ENCODE results near the gene ABCC8. TPM values are rescaled to one million over a fixed set of nuclear protein-coding genes. Genes with fewer than 3 reads are reported as not detected.

The ABCC8 gene
- total and polyA plus RNA-seq, 5 donors from 2014 or later, result not detected

GRCh38 chr11:17490232-17490631 is 13.6 kb upstream of the ABCC8 start:
- Mint-ChIP-seq H3K27ac (no peak overlapping the region), H3K9me3 (peaks cover 0 to 2% (median 0%) of the 10 kb centered on the region in 7 donors), H3K4me1 (no peaks in the 10 kb centered on the region), H3K4me3 (no peak overlapping the region), H3K27me3 (peaks cover 15% of the 10 kb centered on the region), H3K36me3 (no peaks in the 10 kb centered on the region)
- no peaks in the 10 kb centered on the region for H3K36me3 ChIP-seq (ENCODE audit: control insufficient read depth, insufficient read depth, low read length)
- H3K27ac ChIP-seq (ENCODE audit: insufficient read depth, low read length, poor library complexity, severe bottlenecking), result no peak overlapping the region
- H3K4me1 ChIP-seq (ENCODE audit: control insufficient read depth, insufficient read depth, low read length, poor library complexity, severe bottlenecking), result no peaks in the 10 kb centered on the region
- H3K9me3 ChIP-seq (ENCODE audit: control insufficient read depth in 2 of 2, low read length in 2 of 2), result no peaks in the 10 kb centered on the region
- DNase-seq, result no peak
- no peaks in the 10 kb centered on the region for H3K27me3 ChIP-seq (ENCODE audit: control insufficient read depth, insufficient read depth, low read length)
- ATAC-seq (ENCODE audit: low read depth in 2 of 2), result no peak
- H3K4me3 ChIP-seq (ENCODE audit: low read depth, low read length), result no peak overlapping the region

- Mint-ChIP-seq H3K27me3 (peaks cover 15% of the 10 kb centered on the region), H3K4me3 (no peak overlapping the region), H3K4me1 (no peaks in the 10 kb centered on the region), H3K27ac (no peak overlapping the region), H3K36me3 (no peaks in the 10 kb centered on the region), H3K9me3 (peaks cover 0 to 2% (median 0%) of the 10 kb centered on the region in 7 donors)
- no peak for DNase-seq
- no peaks in the 10 kb centered on the region for H3K36me3 ChIP-seq (ENCODE audit: control insufficient read depth, insufficient read depth, low read length)
- H3K27ac ChIP-seq (ENCODE audit: insufficient read depth, low read length, poor library complexity, severe bottlenecking), result no peak overlapping the region
- no peaks in the 10 kb centered on the region for H3K27me3 ChIP-seq (ENCODE audit: control insufficient read depth, insufficient read depth, low read length)
- no peaks in the 10 kb centered on the region for H3K4me1 ChIP-seq (ENCODE audit: control insufficient read depth, insufficient read depth, low read length, poor library complexity, severe bottlenecking)
- H3K9me3 ChIP-seq (ENCODE audit: control insufficient read depth in 2 of 2, low read length in 2 of 2), result no peaks in the 10 kb centered on the region
- ATAC-seq (ENCODE audit: low read depth in 2 of 2), result no peak
- H3K4me3 ChIP-seq (ENCODE audit: low read depth, low read length), result no peak overlapping the region
Observed at GRCh38 chr11:17489751-17490150, 13.1 kb upstream of the ABCC8 start.

- DNase-seq (no peak), ATAC-seq (ENCODE audit: low read depth in 2 of 2) (no peak)
- Histone ChIP-seq H3K36me3 (ENCODE audit: control insufficient read depth, insufficient read depth, low read length) (no peaks in the 10 kb centered on the region), H3K27ac (ENCODE audit: insufficient read depth, low read length, poor library complexity, severe bottlenecking) (no peak overlapping the region), H3K9me3 (ENCODE audit: control insufficient read depth in 2 of 2, low read length in 2 of 2) (peaks cover 0 to under 1% of the 10 kb centered on the region in 2 experiments), H3K4me3 (ENCODE audit: low read depth, low read length) (no peak overlapping the region), H3K27me3 (ENCODE audit: control insufficient read depth, insufficient read depth, low read length) (no peaks in the 10 kb centered on the region), H3K4me1 (ENCODE audit: control insufficient read depth, insufficient read depth, low read length, poor library complexity, severe bottlenecking) (no peaks in the 10 kb centered on the region)
- H3K9me3 Mint-ChIP-seq, result peaks cover 0 to 6% (median 3%) of the 10 kb centered on the region in 7 donors
- H3K27ac Mint-ChIP-seq, result no peak overlapping the region
- H3K4me3 Mint-ChIP-seq, result no peak overlapping the region
- peaks cover 15% of the 10 kb centered on the region for H3K27me3 Mint-ChIP-seq
- no peaks in the 10 kb centered on the region for H3K36me3 Mint-ChIP-seq
- H3K4me1 Mint-ChIP-seq, result no peaks in the 10 kb centered on the region
Observed at GRCh38 chr11:17488563-17488962, 11.9 kb upstream of the ABCC8 start.

GRCh38 chr11:17486646-17487045 is 10.0 kb upstream of the ABCC8 start:
- Mint-ChIP-seq H3K27me3 (peaks cover 15% of the 10 kb centered on the region), H3K9me3 (peaks cover 0 to 8% (median 3%) of the 10 kb centered on the region in 7 donors), H3K4me3 (no peak overlapping the region), H3K36me3 (no peaks in the 10 kb centered on the region), H3K27ac (no peak overlapping the region), H3K4me1 (no peaks in the 10 kb centered on the region)
- H3K27ac ChIP-seq (ENCODE audit: insufficient read depth, low read length, poor library complexity, severe bottlenecking), result no peak overlapping the region
- no peaks in the 10 kb centered on the region for H3K36me3 ChIP-seq (ENCODE audit: control insufficient read depth, insufficient read depth, low read length)
- no peak overlapping the region for H3K4me3 ChIP-seq (ENCODE audit: low read depth, low read length)
- no peaks in the 10 kb centered on the region for H3K27me3 ChIP-seq (ENCODE audit: control insufficient read depth, insufficient read depth, low read length)
- DNase-seq, result no peak
- H3K4me1 ChIP-seq (ENCODE audit: control insufficient read depth, insufficient read depth, low read length, poor library complexity, severe bottlenecking), result no peaks in the 10 kb centered on the region
- H3K9me3 ChIP-seq (ENCODE audit: control insufficient read depth in 2 of 2, low read length in 2 of 2), result peaks cover 0 to 2% of the 10 kb centered on the region in 2 experiments
- no peak for ATAC-seq (ENCODE audit: low read depth in 2 of 2)

GRCh38 chr11:17483505-17483904 is 6.9 kb upstream of the ABCC8 start:
- Histone ChIP-seq H3K36me3 (ENCODE audit: control insufficient read depth, insufficient read depth, low read length) (no peaks in the 10 kb centered on the region), H3K4me3 (ENCODE audit: low read depth, low read length) (no peak overlapping the region), H3K9me3 (ENCODE audit: control insufficient read depth in 2 of 2, low read length in 2 of 2) (peaks cover 0 to 2% of the 10 kb centered on the region in 2 experiments), H3K27ac (ENCODE audit: insufficient read depth, low read length, poor library complexity, severe bottlenecking) (no peak overlapping the region), H3K4me1 (ENCODE audit: control insufficient read depth, insufficient read depth, low read length, poor library complexity, severe bottlenecking) (no peaks in the 10 kb centered on the region), H3K27me3 (ENCODE audit: control insufficient read depth, insufficient read depth, low read length) (peaks cover 5% of the 10 kb centered on the region)
- H3K4me1 Mint-ChIP-seq, result no peaks in the 10 kb centered on the region
- H3K36me3 Mint-ChIP-seq, result no peaks in the 10 kb centered on the region
- peaks cover 0 to 8% (median 3%) of the 10 kb centered on the region in 7 donors for H3K9me3 Mint-ChIP-seq
- H3K4me3 Mint-ChIP-seq, result no peak overlapping the region
- DNase-seq (no peak), ATAC-seq (ENCODE audit: low read depth in 2 of 2) (no peak)
- H3K27ac Mint-ChIP-seq, result no peak overlapping the region
- H3K27me3 Mint-ChIP-seq, result peaks cover 16% of the 10 kb centered on the region

GRCh38 chr11:17481905-17482304 is 5.3 kb upstream of the ABCC8 start:
- Mint-ChIP-seq H3K9me3 (peaks cover 0 to 8% (median 3%) of the 10 kb centered on the region in 7 donors), H3K4me3 (no peak overlapping the region), H3K27me3 (peaks cover 27% of the 10 kb centered on the region), H3K4me1 (no peaks in the 10 kb centered on the region), H3K27ac (no peak overlapping the region), H3K36me3 (no peaks in the 10 kb centered on the region)
- Histone ChIP-seq H3K27ac (ENCODE audit: insufficient read depth, low read length, poor library complexity, severe bottlenecking) (no peak overlapping the region), H3K27me3 (ENCODE audit: control insufficient read depth, insufficient read depth, low read length) (peaks cover 5% of the 10 kb centered on the region), H3K4me3 (ENCODE audit: low read depth, low read length) (no peak overlapping the region), H3K4me1 (ENCODE audit: control insufficient read depth, insufficient read depth, low read length, poor library complexity, severe bottlenecking) (no peaks in the 10 kb centered on the region), H3K36me3 (ENCODE audit: control insufficient read depth, insufficient read depth, low read length) (no peaks in the 10 kb centered on the region), H3K9me3 (ENCODE audit: control insufficient read depth in 2 of 2, low read length in 2 of 2) (peaks cover 0 to 2% of the 10 kb centered on the region in 2 experiments)
- DNase-seq (no peak), ATAC-seq (ENCODE audit: low read depth in 2 of 2) (no peak)

GRCh38 chr11:17479284-17480214 is 2.9 kb upstream of the ABCC8 start:
- Mint-ChIP-seq H3K27ac (no peak overlapping the region), H3K4me3 (no peak overlapping the region), H3K27me3 (peaks cover 39% of the 10 kb centered on the region), H3K9me3 (peaks cover 0 to 8% (median 3%) of the 10 kb centered on the region in 7 donors), H3K4me1 (peaks cover 0 to 5% (median 0%) of the 10 kb centered on the region in 4 donors), H3K36me3 (no peaks in the 10 kb centered on the region)
- H3K27me3 ChIP-seq (ENCODE audit: control insufficient read depth, insufficient read depth, low read length), result peaks cover 8% of the 10 kb centered on the region
- ATAC-seq (ENCODE audit: low read depth in 2 of 2) (no peak), DNase-seq (no peak)
- H3K27ac ChIP-seq (ENCODE audit: insufficient read depth, low read length, poor library complexity, severe bottlenecking), result no peak overlapping the region
- no peak overlapping the region for H3K4me3 ChIP-seq (ENCODE audit: low read depth, low read length)
- H3K9me3 ChIP-seq (ENCODE audit: control insufficient read depth in 2 of 2, low read length in 2 of 2), result peaks cover 0 to 2% of the 10 kb centered on the region in 2 experiments
- H3K36me3 ChIP-seq (ENCODE audit: control insufficient read depth, insufficient read depth, low read length), result no peaks in the 10 kb centered on the region
- no peaks in the 10 kb centered on the region for H3K4me1 ChIP-seq (ENCODE audit: control insufficient read depth, insufficient read depth, low read length, poor library complexity, severe bottlenecking)

Data from CD4-positive, CD25-positive, alpha-beta regulatory T cell (primary cell).